ENCODE results near the gene MAD1L1. TPM values are rescaled to one million over a fixed set of nuclear protein-coding genes. Genes with fewer than 3 reads are reported as not detected.

Gene MAD1L1
- total and polyA plus RNA-seq, 2 of the 8 experiments (the other 6 are each of a cell fraction or from before 2014, with no cell fraction given), result 40.4 to 44.6 TPM

DNA sequence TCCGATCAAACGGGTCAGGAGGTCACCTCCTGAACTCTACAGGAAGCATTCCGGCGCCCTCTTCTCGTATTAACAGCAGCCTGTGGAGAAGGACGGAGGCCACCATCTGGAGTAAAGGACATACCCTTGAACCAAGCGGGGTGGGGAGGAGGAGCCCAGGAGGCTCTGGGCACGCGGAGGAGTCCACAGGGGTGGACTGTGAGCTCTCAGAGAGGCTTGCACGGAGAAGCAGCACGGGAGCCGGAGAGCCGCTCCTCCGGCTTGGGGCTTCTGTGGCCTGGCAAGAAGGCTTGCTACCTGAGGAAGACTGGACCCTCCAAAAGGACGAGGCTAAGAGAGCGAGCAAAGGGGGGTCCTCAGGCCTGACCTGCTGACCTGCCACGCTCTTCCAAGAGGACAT, 77.9 kb downstream of the MAD1L1 start:
- FAIRE-seq (no peak), DNase-seq (ENCODE audit: low read depth in 1 of 2, low spot score in 2 of 2) (no peak)
- Histone ChIP-seq H3K4me3 (ENCODE audit: extremely low read depth in 1 of 4, insufficient read depth in 2 of 4, low read depth in 3 of 4, low read length in 4 of 4) (no peak overlapping the region), H3K27ac (ENCODE audit: low read depth, low read length) (no peak overlapping the region), H3K9ac (replicated peaks in 1 of 4; ENCODE audit: extremely low read depth in 1 of 4, low read depth in 3 of 4, low read length in 3 of 4) (no peak overlapping the region), H2BK12ac (ENCODE audit: low read depth, low read length) (no peak overlapping the region), H3K79me1 (ENCODE audit: low read depth, low read length) (peaks cover 13% of the 10 kb centered on the region), H3K9me3 (ENCODE audit: insufficient read depth in 2 of 2, low read depth in 1 of 2, low read length in 1 of 2) (no peaks in the 10 kb centered on the region), H3K36me3 (ENCODE audit: control insufficient read depth in 2 of 4, insufficient read depth in 4 of 4, low read length in 3 of 4) (no peaks in the 10 kb centered on the region; a peak in 1 of 8 replicates), H2BK120ac (replicated peaks; ENCODE audit: low read depth, low read length) (no peak overlapping the region), H4K20me1 (replicated peaks in 1 of 2; ENCODE audit: control insufficient read depth in 1 of 2, insufficient read depth in 2 of 2, low read length in 2 of 2) (peaks cover 3 to 9% of the 10 kb centered on the region in 2 experiments), H2BK20ac (ENCODE audit: low read length) (no peak overlapping the region), H4K8ac (ENCODE audit: extremely low read depth, insufficient read depth, low read length) (no peak overlapping the region), H4K91ac (replicated peaks; ENCODE audit: insufficient read length, low read length) (no peak overlapping the region), H3K4me1 (replicated peaks in 1 of 4; ENCODE audit: control insufficient read depth in 3 of 4, insufficient read depth in 4 of 4, low read length in 3 of 4) (peaks cover 0 to 13% (median 10%) of the 10 kb centered on the region in 4 experiments; a peak in 5 of 7 replicates), H3K56ac (replicated peaks; ENCODE audit: insufficient read length, low read depth, low read length) (no peak overlapping the region), H3K14ac (ENCODE audit: insufficient read length) (no peak overlapping the region), H3K4me2 (ENCODE audit: insufficient read depth in 1 of 2, low read depth in 2 of 2, low read length in 2 of 2) (no peak overlapping the region), H4K5ac (ENCODE audit: insufficient read length, low read depth, low read length) (no peak overlapping the region), H3K4ac (replicated peaks; ENCODE audit: insufficient read length, low read depth, low read length) (no peak overlapping the region), H2AFZ (ENCODE audit: low read length) (no peak overlapping the region), H3K23ac (ENCODE audit: insufficient read length) (no peak overlapping the region), H3K27me3 (replicated peaks in 1 of 4; ENCODE audit: control insufficient read depth in 3 of 4, extremely low read depth in 1 of 4, insufficient read depth in 3 of 4, low read length in 3 of 4) (no peaks in the 10 kb centered on the region), H3K23me2 (ENCODE audit: low read depth, low read length) (no peaks in the 10 kb centered on the region), H2AK5ac (ENCODE audit: low read depth, low read length) (no peak overlapping the region), H2BK5ac (ENCODE audit: low read depth, low read length) (no peak overlapping the region), H3K79me2 (ENCODE audit: control insufficient read depth in 1 of 2, insufficient read depth in 2 of 2, low read length in 2 of 2) (peaks cover 0 to 10% of the 10 kb centered on the region in 2 experiments; a peak in 1 of 4 replicates), H2BK15ac (ENCODE audit: low read length) (no peak overlapping the region), H3K18ac (ENCODE audit: extremely low read depth, low read length) (no peak overlapping the region)
- WGBS, 2 experiments (ENCODE audit: extremely low coverage in 1 of 2, insufficient coverage in 1 of 2, insufficient read length in 1 of 2, insufficient replicate concordance in 2 of 2, low coverage in 1 of 2, low lambda C conversion rate in 2 of 2, missing lambda C conversion rate in 1 of 2), result 96% methylated on average over 17 of the region's 17 CpGs; no CpG with 5 or more reads in 1 of the 2 experiments
- ChIA-PET POLR2A (ENCODE audit: partially characterized antibody) (no interaction called here), CTCF (ENCODE audit: partially characterized antibody) (interaction anchor here (1.1 to 1.8 kb wide), 4 partner anchors 9 to 25 kb away, joined by 3 to 4 read pairs (median 4); no protein-coding TSS in a partner anchor)
- TF ChIP-seq, protein P1, sequence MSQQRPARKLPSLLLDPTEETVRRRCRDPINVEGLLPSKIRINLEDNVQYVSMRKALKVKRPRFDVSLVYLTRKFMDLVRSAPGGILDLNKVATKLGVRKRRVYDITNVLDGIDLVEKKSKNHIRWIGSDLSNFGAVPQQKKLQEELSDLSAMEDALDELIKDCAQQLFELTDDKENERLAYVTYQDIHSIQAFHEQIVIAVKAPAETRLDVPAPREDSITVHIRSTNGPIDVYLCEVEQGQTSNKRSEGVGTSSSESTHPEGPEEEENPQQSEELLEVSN (IDR thresholded peaks at IDR 0.05), result no peak
- no peak for TF ChIP-seq RNF2 (IDR thresholded peaks at IDR 0.05; ENCODE audit: borderline replicate concordance, low read depth, low read length, missing control alignments, poor library complexity, severe bottlenecking)
- no peak for TF ChIP-seq PHF8 (conservative IDR thresholded peaks at IDR 0.05; ENCODE audit: low read depth, low read length)
- no peak for TF ChIP-seq CHD1 (IDR thresholded peaks at IDR 0.05; ENCODE audit: low read depth, low read length)
- no peak for TF ChIP-seq FOSL1 (IDR thresholded peaks at IDR 0.05; ENCODE audit: insufficient read depth, low read depth, low read length)
- no peak for TF ChIP-seq BRCA1 (IDR thresholded peaks at IDR 0.05; ENCODE audit: low read depth, low read length)
- TF ChIP-seq EP300 (IDR thresholded peaks at IDR 0.05; ENCODE audit: borderline replicate concordance in 1 of 2, low read depth in 2 of 2, low read length in 2 of 2), result no peak
- TF ChIP-seq CHD2 (IDR thresholded peaks at IDR 0.05; ENCODE audit: low read length), result no peak
- TF ChIP-seq RAD21 (IDR thresholded peaks at IDR 0.05 in 1 of 2, conservative IDR thresholded peaks at IDR 0.05 in 1 of 2; ENCODE audit: low read depth in 2 of 2, low read length in 2 of 2), result no peak
- TF ChIP-seq TEAD4 (IDR thresholded peaks at IDR 0.05; ENCODE audit: low read depth, low read length), result no peak
- TF ChIP-seq CREB1 (IDR thresholded peaks at IDR 0.05), result no peak
- no peak for TF ChIP-seq TBP (IDR thresholded peaks at IDR 0.05; ENCODE audit: low read depth, low read length)
- TF ChIP-seq TAF1 (IDR thresholded peaks at IDR 0.05; ENCODE audit: low read depth, low read length), result no peak
